Body of pancreas (tissue), 4 donors: Measurements from ENCODE around the gene ZNF714. TPM values are rescaled to one million over a fixed set of nuclear protein-coding genes. Genes with fewer than 3 reads are reported as not detected.

Experiments used
- ATAC-seq: fragments of 150-250 bp; one replicate; pipeline ENCODE4 v1.9.1; 2016
- DNase-seq, 4 donors: peaks; one replicate each; pipeline ENCODE4 v3.0.0-alpha.2; 2019
- H3K27ac ChIP-seq, 4 donors: fragments of 200-600 bp; sonication (generic); 1 replicate in 3 of 4; 2 replicates in 1 of 4; pipeline versions ENCODE4 v1.5.1 to v1.6.1; 2016 to 2019; ENCODE audit warnings: mild to moderate bottlenecking in 1 of 4, mixed read lengths in 1 of 4, moderate library complexity in 1 of 4
- H3K27me3 ChIP-seq, 2 donors: fragments of 200-600 bp; sonication (generic); one replicate each; pipeline ENCODE4 v1.6.0; 2016; ENCODE audit warnings: mild to moderate bottlenecking in 1 of 2
- H3K36me3 ChIP-seq, 2 donors: fragments of 200-600 bp; sonication (generic); replicated peaks in 1 of 2; 2 replicates each; pipeline ENCODE4 v1.5.1; 2016; ENCODE audit warnings: low read depth in 2 of 2; ENCODE audit not compliant: insufficient read depth in 1 of 2
- H3K4me1 ChIP-seq: fragments of 200-600 bp; sonication (generic); one replicate; pipeline ENCODE4 v1.6.0; 2016
- H3K4me3 ChIP-seq, 2 donors: fragments of 200-600 bp; sonication (generic); 1 replicate in 1 of 2; 2 replicates in 1 of 2; pipeline ENCODE4 v1.5.1; 2016 to 2019
- H3K9me3 ChIP-seq, 3 donors: fragments of 200-600 bp; sonication (generic); 1 replicate in 2 of 3; 2 replicates in 1 of 3; pipeline ENCODE4 v1.5.1; 2016
- CTCF ChIP-seq, 7 experiments: fragments of 450-650 bp in 4 of 7; fragments of 200-600 bp in 3 of 7; sonication (generic) in 3 of 7; IDR thresholded peaks; one replicate each; pipeline ENCODE4 v1.5.1; 2016 to 2019; ENCODE audit warnings: antibody characterized with exemption in 7 of 7
- POLR2A ChIP-seq, 3 donors: fragments of 450-650 bp; IDR thresholded peaks; one replicate each; pipeline ENCODE4 v1.6.1; 2016; ENCODE audit warnings: antibody characterized with exemption in 3 of 3, mild to moderate bottlenecking in 2 of 3
- WGBS, 2 donors: methylation state at CpG; one replicate each; pipeline ENCODE4 v1.1.5; 2017; 5-methylcytosine and 5-hydroxymethylcytosine counted together
- intact Hi-C: fragments of 100-400 bp; cut with DNase I; formaldehyde crosslinking; loops from one replicate; pipeline ENCODE4 v1.15.1; 2023
- total RNA-seq, 2 donors: library from RNA; depleted of rRNA; stranded (reverse); fragments of >200 nt; gene quantifications; one replicate each; pipeline ENCODE4 v1.1.0, GENCODE V29; 2016

ZNF714 gene
- total RNA-seq, 2 donors from 2014 or later, result 3.1 to 16.2 TPM

GRCh38 chr19:21094347-21095025 lies 12.5 kb downstream of the ZNF714 start:
- no peaks in the 10 kb centered on the region for H3K36me3 ChIP-seq
- H3K4me3 ChIP-seq, result no peak overlapping the region
- TF ChIP-seq CTCF (IDR thresholded peaks at IDR 0.05), result no peak
- no peak for TF ChIP-seq POLR2A (IDR thresholded peaks at IDR 0.05)
- DNase-seq (no peak), ATAC-seq (no peak)
- no peaks in the 10 kb centered on the region for H3K9me3 ChIP-seq
- H3K27me3 ChIP-seq, result no peaks in the 10 kb centered on the region
- H3K4me1 ChIP-seq, result peaks cover 13% of the 10 kb centered on the region
- H3K27ac ChIP-seq, result no peak overlapping the region
- 92 to 100% methylated on average over 1 of the region's 1 CpG for WGBS, 2 donors
- intact Hi-C loops, result no loop called here

DNA sequence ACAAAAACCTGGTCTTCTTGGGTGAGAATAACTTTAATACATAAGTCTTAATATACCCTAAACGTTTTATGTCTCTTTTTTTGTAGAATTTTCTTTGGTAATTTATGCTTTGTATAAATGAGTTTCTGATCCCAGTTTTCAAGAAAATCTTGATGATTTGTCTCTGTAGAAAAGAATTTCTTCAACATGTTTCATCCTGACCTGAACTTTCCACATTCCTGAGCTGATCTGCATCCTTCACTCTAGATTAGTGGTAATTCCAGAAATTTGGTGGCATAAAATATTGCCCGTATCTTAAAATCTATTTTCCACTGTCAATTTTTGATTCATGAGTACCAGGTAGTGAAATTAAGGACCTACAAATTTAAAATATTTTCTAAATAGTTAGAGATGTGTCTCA lies 16.3 kb downstream of the ZNF714 start:
- ATAC-seq (no peak), DNase-seq (no peak)
- intact Hi-C loops, result no loop called here
- WGBS, 2 donors, result 90 to 98% methylated on average over 2 of the region's 2 CpGs
- no peaks in the 10 kb centered on the region for H3K9me3 ChIP-seq
- TF ChIP-seq POLR2A (IDR thresholded peaks at IDR 0.05) (no peak), CTCF (IDR thresholded peaks at IDR 0.05) (no peak)
- H3K27ac ChIP-seq, result no peak overlapping the region
- no peaks in the 10 kb centered on the region for H3K27me3 ChIP-seq
- no peaks in the 10 kb centered on the region for H3K36me3 ChIP-seq
- no peak overlapping the region for H3K4me3 ChIP-seq
- H3K4me1 ChIP-seq, result no peaks in the 10 kb centered on the region

DNA sequence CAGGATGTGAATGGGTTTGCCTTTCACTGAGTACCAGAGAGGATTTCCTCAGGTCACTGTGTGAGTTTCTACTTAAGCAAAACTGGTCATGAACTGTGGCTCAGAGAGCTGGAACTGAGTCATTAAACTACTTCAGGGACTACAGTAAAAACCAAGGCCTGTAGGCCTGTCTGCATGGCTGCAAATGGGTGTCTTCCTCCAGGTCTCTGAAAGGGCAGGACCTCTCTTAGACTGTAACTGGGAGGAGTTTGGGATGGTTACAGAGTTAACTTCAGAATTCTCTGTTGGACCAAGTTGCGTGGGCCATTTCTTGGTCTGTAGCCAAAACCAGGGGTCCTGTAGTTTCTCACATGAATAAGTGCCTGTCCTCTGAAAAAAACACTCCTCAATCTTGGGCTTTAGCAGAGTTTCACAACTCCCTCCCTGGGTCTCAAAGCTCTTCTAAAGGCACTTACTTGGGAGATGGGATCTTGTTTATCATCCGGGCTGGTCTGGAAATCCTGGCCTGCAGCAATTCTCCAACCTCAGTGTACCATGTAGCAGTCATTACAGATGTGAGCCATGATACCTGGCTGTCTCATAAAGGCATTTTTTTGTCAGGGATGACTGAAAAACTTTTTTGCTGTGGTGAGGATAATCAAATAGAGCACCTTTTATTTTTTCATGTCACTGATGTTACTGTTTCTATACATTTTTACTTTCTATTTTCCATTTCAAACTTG lies 19.7 kb downstream of the ZNF714 start:
- no peak for DNase-seq
- Histone ChIP-seq H3K4me1 (no peaks in the 10 kb centered on the region), H3K27ac (no peak overlapping the region), H3K4me3 (no peak overlapping the region), H3K36me3 (no peaks in the 10 kb centered on the region), H3K9me3 (no peaks in the 10 kb centered on the region), H3K27me3 (no peaks in the 10 kb centered on the region)
- WGBS, 2 donors, result 93% methylated on average over 2 of the region's 2 CpGs
- TF ChIP-seq CTCF (IDR thresholded peaks at IDR 0.05) (no peak), POLR2A (IDR thresholded peaks at IDR 0.05) (no peak)
- intact Hi-C loops, result no loop called here
- ATAC-seq, result no peak

DNA sequence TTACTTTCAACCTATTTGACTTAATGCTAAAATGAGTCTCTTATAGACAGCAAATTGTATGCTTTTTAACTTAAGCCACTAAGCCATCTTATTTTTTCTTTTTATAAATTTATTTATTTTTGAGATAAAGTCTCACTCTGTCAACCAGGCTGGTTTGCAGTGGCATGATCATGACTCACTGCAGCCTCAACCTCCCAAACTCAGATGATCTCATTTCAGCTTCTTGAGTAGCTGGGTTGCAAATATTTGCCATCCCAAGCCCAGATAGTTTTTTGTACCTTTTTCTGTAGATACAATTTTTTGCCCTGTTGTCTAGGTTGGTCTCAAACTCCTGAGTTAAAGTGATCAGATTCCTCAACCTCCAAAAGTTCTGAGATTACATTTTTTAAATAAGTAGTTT lies 27.1 kb downstream of the ZNF714 start:
- Histone ChIP-seq H3K36me3 (no peaks in the 10 kb centered on the region), H3K9me3 (no peaks in the 10 kb centered on the region), H3K27me3 (no peaks in the 10 kb centered on the region), H3K27ac (no peak overlapping the region), H3K4me1 (no peaks in the 10 kb centered on the region), H3K4me3 (no peak overlapping the region)
- ATAC-seq (no peak), DNase-seq (no peak)
- TF ChIP-seq CTCF (IDR thresholded peaks at IDR 0.05) (no peak), POLR2A (IDR thresholded peaks at IDR 0.05) (no peak)
- intact Hi-C loops, result no loop called here

DNA sequence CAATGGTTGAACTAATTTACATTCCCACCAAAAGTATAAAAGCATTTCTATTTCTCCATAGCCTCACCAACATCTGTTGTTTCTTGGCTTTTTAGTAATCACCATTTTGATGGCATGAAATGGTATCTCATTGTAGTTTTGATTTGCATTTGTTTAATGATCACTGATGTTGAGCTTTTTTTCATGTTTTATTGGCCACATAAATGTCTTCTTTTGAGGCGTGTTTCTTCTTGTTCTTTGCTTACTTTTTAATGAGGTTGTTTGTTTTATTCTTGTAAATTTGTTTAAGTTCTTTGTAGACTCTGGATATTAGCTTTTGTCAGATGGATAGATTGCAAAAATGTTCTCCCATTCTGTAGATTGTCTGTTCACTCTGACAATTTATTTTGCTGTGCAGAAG lies 28.2 kb downstream of the ZNF714 start:
- H3K9me3 ChIP-seq, result no peaks in the 10 kb centered on the region
- no peaks in the 10 kb centered on the region for H3K4me1 ChIP-seq
- H3K27ac ChIP-seq, result no peak overlapping the region
- 69 to 71% methylated on average over 1 of the region's 1 CpG for WGBS, 2 donors
- ATAC-seq (no peak), DNase-seq (no peak)
- no peak overlapping the region for H3K4me3 ChIP-seq
- TF ChIP-seq POLR2A (IDR thresholded peaks at IDR 0.05), result no peak
- no peak for TF ChIP-seq CTCF (IDR thresholded peaks at IDR 0.05)
- intact Hi-C loops, result no loop called here
- no peaks in the 10 kb centered on the region for H3K27me3 ChIP-seq
- no peaks in the 10 kb centered on the region for H3K36me3 ChIP-seq
